GM18868 (cell line): ENCODE data around the gene NOC2L.
A peak's percentile ranks its signal among the peaks of the same experiment; 100 is the strongest.

Experiments used
- ATAC-seq: cut with Tn5 transposase; IDR thresholded peaks from one replicate; pipeline ENCODE4 v1.9.1; 2021; ENCODE audit warnings: mild to moderate bottlenecking, moderate library complexity; ENCODE audit not compliant: unreplicated experiment

The NOC2L gene

DNA sequence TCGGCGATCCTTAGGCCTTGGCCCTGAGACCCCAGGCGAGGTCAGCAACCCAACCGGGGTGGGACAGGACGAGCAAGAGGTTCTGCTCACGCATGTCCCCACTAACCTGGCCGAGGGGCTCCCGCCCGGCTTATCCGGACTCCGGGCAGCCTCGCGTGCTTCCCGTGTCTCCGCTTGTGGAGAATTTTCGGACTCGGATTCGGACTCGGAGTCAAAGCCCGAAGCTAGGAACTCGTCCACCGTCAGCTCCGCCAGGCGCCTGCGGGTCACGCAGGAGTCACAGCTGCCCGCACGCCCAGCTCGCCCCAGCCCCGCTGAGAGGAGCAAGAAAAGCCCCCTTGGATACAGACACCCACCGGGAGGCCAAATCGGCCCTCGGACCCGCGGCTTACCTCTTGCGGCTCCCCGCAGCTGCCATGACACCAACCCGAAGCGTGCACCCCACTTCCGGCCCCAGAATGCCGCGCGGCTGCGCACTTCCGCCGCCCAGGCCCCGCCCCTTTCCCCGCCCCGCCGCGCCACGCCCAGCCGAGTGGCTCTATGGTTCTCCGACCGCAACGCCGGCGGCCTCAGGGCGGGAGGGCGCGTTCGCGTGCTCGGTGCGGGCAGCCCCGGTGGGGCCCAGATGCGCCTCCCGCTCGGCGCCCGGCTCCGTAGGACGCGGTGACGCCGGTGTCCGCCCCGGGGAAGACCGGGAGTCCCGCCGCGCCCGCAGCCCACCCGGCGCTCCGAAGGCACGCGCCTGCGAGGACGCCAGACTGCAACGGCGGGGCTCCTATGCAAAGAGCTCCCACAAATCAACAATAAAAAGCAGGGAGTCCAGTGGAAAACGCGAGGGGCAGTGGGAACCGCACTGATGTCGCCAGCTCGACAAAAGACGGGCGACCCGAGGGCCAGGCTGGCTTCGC, at the start of gene NOC2L:
TSS of gene NOC2L (minus strand) at position 434 of the 908 bp plus-strand sequence. CDS start at position 418, 16 bp downstream.
- ATAC-seq: peak; percentile 76

DNA sequence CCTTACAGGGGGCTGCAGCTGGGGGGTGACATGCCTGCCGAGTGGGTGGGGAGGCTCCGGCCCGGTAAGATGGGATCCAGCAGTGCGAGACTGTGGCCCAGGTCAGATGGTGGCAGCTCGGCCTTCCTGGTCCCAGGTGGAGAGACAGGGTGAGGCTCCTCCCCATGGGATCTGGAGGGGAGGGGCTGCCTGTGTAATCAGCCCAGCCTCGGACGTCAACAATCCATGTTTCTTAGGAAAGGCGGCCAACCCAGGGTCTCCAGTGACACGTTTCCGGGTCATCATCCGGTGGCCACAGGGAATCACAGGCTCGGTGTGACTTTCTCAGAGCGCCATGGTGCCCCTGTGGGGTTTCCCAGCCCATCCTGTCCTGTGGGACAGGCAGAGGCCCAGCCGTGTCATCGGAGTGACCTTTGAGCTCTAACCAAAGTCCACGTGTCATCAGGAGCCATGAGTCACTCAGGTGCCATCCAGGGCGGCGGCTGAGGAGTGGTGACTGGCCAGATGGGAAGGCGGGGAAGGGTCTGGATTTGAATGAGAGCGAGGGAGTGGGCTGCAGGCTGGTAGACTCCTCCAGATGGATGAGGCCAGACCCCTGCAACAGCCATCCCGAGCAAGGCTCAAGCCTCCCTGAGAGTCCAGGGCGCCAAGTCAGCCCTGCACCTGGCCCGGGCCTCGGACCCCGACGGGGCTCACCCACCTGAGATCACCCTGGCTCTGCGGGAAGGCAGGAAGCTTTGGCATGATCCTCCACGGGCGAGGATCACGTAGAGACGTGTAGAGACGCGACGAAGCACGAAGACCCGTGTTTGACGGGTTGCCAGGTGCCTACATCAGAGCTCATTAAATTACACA, 47.5 kb upstream of the NOC2L start:
- ATAC-seq: no peak

DNA sequence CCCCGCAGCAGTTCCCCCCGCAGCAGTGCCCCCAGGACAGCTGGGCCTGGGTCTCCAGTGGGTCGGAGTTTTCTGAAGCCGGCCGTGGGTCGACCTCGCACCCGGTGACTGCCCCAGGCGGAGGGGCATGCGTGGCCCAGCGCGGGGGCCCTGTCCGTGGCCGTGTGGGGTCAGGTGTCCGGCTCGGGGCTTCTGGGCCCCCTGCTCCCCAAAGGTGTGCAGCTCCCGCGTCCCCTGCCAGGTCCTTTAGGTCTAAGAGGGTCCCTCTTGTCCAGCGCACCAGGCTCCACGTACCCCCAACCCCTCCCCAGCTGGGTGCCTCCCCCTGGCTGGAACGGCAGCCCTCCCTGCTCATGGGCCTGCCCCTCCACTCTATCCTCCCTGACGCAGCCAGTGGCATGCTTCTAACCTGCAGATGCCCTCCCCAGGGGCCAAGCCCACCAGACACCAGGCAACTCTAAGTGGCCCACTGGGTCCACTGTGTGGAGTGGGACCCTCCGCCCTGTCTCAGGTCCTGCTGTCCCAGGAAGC, 46.8 kb upstream of the NOC2L start:
- no peak for ATAC-seq

DNA sequence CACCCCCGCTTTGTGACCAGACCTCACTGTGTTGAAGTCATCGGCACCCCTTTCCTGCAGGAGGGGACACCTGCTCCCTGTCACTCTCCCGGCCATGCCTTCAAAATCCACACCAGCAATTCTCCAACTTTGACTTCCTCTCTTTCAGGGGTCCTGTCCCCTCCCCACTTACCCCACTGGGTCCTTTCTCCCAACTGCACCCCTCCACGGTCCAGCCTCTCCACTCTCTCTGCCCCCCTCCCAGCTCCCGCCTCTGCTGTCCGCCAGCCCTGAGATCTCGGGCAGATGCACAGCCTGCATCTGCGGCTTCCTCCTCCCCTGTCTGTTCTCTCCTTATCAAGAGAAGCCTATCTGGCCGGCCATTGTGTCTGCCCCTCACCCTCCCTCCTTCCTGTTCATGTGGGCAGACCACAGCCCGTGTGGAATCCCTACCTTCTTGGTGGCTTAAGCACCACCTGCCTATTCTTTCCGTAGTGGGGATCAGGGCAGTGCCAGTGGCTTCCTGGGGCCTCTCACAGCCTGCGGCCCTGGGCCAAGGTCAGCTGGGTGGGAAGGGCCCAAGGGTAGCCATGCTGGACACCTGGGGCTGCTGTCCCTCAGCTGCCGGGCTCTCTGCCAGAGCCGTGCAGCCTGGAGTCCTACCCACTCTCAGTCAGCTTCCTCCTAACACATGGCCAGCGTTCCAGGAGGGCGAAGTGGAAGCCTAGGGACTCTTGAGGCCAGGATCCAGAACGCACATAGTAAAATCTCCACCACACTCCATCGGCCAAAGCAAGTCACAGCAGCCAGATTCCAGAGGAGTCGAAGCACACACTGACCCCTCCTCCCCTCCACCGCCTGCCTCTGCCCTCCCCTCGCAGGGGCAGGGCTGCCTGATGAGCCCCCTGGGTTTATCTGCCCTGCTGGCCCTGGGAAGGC, 46.0 kb upstream of the NOC2L start:
- ATAC-seq: no peak

DNA sequence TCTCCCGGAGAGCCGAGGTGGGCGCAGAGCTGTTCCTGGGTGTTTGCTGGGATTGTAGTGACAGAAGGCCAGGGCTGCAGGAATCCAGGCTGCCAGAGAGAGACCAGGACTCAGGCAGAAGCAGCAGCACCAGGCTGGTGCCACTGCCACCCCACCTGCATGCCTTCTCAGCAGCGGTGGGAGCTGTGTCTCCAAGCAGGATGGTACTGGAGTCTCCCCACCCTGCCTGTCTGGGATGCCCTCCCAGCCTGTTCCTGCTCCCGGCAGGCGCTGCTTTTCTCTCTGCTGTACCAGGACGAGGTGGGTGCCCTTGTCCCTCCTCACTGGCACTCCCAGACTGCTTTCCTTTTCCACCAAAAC, 45.3 kb upstream of the NOC2L start:
- no peak for ATAC-seq

DNA sequence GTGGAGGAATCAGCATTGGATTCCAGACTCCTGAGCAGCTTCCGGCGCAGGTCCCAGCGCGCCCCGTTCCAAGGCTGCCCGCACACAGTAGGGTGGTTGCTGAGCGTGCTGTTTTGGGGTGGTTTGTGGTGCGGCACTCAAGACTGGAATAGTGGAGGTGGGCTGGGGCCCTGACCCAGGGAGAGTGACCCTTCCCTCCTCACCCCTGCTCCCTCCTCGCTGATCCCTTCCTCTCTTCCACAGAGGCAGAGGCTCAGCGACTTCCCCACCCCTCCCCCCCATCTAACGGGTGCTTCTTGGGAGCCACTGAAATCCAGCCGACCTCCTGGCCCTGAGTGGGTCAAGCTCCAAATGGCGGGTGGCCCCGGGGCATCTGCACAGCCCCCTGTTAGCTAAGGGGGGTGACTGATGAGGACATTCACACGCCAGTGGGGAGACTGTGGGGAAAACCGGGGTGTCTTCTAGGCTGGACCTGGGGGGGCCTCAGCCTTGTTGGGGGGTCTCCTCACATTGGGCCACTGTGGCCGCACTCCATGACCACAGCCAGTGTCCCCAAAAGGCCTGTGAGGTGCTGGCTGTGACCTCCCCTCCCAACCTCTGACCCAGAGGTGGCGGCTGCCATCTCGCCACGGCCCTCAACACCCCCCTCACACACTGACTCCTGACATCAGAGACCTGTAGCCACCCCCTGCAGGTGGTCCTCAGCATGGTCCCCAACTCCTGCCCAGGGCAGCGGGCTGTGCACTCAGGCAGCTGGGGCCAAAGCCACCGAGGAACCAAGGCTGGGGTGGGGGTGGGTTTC, 44.8 kb upstream of the NOC2L start:
- no peak for ATAC-seq

DNA sequence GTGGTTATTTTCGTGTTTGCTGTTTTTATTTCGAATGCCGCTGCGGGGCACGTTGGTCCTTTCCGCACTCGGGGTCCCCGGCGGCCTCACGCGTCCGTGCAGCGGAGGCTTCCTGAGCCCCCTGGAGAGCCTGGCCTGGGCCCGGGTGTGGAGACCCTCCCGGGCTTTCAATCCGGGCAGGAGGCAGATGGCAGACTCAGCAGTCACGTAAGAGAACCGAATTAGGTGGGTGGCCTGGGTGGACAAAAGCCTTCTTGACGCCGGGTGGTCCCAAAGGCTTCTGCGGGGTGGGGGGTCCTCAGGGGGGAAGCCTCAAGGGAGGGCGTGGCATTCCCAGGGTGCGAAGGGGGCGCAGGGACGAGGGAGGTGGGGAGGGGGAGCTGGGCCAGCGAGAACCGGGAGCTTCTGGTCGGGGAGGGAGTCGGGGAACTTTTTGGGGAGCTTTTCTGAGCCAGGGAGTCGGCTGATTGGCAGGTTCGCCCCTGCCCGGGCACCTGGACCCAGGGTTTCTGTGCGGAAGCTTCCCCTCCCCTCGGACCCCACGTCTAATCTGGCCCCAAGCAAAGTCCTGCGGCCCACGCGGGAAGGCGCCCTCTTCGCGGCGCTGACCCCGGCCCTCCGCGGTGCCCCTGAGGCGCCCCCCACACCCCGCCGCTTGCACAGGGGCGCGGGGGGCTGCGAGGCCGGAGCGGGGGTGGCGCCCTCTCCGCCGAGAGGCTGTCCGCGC, 42.2 kb upstream of the NOC2L start:
- no peak for ATAC-seq

DNA sequence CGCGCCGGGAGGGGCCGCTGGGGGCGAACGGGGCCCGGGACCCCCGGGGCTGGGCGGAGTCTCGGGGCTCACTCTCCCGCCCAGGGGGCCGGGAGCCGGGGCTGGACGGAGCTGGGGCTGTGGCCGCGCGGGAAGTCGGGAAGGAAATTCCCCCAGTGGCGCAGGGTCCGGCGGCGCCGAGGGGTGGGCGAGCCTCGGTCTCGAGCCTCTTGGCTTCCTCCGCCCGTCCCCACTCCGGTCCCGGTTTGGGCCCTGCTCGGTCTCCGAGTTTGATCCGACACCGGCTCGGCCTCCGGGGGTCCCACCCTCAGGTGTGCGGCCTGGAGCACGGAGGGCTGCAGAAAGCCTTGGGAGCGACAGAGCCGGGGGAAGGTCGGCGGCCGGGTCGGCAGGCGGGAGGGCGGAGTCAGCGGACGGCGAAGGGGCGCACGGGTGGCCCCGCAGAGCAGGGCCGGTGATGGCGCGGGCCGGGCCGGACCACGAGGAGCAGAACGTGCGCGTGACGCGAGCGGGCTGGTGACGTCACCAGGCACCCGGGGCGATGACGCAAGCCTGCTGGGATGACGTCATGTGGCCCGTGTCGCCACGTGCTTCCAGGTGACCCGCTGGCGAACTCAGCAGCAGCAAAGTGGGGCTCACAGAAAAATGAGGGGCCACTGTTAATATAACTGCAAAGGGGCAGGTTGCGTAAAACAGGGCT, 41.5 kb upstream of the NOC2L start:
- no peak for ATAC-seq

DNA sequence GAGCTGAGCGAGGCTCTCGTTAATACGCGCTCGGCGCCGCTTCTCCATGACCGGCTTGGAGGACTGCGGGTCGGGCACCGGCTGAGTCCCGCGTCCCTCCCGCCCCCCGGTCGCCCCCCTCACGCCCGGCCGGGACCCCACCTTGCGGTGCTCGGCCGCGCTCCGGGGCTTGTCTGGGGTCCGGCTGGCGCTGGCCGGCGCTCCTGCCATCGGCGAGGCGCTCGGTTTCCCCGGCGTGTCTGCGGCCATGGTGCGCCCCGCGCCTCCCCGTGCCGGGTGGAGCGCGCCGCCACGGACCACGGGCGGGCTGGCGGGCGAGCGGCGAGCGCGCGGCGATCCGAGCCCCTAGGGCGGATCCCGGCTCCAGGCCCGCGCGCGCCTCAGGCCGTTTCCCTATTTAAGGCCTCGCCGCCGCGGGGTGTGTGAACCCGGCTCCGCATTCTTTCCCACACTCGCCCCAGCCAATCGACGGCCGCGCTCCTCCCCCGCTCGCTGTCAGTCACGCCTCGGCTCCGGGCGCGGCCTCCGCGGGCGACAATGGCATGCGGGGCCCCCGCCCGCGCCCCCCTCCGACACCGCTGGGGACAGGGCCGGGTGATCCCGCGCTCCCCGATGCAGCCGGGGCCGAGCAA, 40.8 kb upstream of the NOC2L start, which contains the start of gene HES4:
TSS of gene HES4 (minus strand) at position 373 of the 632 bp plus-strand sequence. CDS start at position 249, 124 bp downstream.
- ATAC-seq: no peak

DNA sequence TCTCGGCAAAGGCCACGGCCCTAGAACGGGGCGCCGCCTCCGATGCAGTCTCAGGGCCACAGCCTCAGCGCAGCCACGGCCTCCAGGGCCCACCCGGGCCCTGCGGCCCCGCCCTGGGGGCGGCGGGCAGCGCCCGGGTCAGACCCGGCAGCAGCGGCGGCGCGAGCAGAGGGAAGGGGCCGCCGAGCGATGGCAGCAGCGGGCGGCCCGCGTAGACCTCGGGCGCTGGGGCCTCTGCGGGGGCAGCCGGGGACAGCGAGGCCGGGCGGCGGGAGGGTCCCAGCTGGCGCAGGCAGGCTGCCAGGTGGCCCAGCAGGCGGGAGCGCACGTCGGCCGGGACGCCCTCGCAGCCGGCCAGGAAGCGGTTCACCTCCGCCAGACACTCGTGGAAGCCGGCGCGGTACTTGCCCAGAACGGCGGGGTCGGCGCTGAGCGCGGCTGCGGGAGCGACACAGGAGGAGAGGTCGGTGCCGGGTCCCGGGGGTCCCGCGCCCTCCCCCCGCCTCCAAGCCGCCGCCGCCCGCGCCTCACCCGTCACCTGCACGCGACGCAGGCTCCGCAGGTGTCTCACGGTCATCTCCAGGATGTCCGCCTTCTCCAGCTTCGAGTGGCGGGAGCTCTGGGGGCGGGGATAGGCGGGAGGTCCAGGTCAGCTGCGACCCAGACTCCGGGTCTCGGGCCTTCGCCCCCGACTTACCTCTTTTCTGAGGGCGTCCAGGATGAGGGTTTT, 40.1 kb upstream of the NOC2L start:
- ATAC-seq: no peak

DNA sequence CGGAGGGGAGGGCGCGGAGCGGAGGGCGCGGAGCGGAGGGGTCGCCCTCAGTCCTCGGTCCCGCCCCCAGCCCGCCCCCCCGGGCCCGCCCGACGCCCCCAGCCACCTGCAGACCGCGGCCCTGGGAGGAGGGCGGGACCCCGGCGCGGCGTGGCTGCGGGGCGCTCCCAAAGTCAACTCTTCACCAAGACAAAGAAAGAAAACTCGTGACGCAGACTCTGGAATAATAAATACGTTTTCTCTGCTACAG, 39.6 kb upstream of the NOC2L start:
- ATAC-seq: no peak

DNA sequence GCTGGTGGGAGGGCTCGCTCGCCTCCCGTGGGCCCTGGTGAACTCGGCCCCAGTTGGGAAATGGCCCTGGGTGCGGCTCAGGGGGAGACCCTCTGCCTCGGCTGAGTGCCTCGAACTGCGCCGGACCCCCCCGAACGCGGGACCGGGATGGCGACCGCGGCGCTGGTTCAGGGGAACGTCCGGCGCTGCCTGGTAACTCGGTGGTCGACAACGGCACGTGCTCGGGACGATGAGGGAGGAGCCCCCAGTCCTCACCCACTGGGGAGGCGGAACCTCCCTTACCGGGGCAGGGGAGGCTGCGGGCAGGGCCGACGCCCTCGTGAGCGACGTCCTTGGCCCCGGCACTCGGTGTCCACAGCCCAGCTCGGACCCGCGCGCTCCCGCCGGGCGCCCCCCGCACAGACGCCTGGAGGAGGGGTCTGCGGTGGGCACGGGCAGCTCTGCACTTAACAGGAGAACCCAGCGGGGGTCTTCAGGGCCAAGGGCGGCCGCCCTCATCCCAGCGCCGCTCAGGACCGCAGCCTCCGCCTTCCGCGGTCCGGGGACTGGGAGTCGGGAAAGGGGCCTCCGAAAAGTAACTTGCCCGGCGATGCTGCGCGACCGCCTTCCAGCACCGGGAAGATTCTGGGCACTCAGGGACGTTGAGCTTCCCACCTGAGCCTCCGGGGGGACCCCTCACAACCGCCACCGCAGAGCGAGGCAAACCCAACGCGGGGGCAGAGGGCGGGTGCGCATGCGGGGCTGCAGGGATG, 39.1 kb upstream of the NOC2L start:
- no peak for ATAC-seq

DNA sequence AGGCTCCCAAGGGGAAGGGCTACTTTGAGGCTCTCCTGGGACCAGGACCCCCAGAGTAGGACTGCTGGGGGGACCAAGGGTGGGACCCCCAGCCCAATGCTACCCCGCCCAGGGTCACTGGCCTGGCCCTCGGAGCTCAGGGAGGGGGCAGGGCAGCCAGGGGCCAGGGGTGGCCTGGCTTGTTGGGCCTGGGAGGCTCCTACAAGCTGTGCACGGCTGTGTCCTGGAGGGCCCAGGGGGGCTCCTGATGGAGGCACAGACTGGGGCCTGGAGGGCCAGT, 38.6 kb upstream of the NOC2L start:
- ATAC-seq: no peak

DNA sequence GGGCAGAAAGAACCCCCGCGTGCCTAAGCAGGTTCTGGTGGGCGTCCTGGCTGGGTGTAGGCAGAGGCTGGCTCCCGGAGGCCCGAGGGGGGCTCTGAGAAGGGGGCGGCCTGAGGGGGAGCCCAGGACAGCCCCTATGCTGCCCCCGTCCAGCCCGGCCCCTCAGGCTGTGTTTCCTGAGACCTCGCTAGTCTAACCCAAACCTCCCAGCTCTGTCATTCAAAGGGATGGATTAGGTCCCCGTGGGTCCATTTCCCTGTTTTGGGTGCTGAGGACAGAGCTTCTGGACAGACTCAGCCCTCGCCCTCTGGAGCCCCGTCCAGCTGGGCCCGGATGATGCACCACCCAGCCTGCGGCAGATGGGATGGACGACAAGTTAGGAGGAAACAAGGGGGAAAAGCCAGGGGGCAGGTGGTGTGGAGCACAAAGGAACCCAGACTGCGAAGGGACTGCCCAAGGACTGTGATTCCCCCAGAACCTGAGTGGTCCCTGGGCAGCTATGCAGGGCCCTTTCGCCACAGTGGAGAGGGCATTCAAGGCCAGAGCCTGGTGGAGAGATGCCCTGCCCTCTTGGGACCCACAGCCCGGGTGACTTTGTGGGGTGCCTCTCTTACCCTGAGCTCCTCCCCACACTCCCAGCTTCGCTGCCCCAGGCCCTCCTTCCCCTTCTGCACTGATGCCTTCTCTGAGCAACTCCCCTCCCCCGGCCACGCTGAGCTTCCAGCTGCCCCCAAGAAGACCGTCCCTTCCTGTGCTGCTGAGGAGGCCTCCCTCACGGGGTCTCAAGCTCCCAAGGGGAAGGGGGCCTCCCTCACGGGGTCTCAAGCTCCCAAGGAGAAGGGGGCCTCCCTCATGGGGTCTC, 38.0 kb upstream of the NOC2L start:
- ATAC-seq: no peak

DNA sequence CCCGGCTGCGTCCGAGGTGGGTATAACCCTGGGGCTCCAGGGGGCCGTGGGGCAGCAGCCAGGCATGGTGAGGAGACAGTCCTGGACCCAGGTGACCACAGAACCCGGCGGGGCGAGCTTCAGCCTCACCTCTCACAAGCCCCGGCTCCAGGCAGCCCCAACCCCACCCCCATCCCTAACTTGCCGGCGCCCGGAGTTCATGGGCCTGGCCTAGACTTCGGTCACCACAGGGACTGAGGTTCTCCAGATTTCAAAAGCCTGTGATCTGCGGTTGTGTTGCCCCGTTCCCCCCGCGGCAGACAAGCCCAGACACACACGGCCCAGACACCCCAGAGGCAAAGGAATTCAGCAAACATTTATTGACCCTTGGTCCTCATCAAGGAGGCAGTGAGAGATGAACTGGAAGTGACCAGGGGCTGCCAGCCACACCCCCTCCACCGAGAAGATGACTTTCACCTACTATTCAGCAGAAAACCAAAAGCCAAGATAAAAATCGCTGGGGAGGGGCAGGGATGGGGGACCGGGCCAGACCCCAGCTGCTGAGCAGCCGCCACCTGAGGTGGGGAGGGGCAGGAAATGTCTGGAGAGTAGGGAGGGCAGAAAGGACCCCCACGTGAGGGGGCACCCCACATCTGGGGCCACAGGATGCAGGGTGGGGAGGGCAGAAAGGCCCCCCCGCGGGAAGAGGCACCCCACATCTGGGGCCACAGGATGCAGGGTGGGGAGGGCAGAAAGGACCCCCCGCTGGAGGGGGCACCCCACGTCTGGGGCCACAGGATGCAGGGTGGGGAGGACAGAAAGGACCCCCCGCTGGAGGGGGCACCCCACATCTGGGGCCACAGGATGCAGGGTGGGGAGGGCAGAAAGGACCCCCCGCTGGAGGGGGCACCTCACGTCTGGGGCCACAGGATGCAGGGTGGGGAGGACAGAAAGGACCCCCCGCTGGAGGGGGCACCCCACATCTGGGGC, 36.9 kb upstream of the NOC2L start:
- no peak for ATAC-seq
